H1 (cell line): Measurements from ENCODE around the gene ITGB5. TPM values are rescaled to one million over a fixed set of nuclear protein-coding genes. Genes with fewer than 3 reads are reported as not detected.
A peak's percentile ranks its signal among the peaks of the same experiment; 100 is the strongest.

Experiments used
- CTBP2 ChIP-seq: IDR thresholded peaks from 2 replicates; pipeline ENCODE4 v1.7.0; 2011; ENCODE audit warnings: borderline replicate concordance, mild to moderate bottlenecking, moderate library complexity, mixed read lengths, low read length; ENCODE audit not compliant: insufficient read depth, insufficient read length
- EGR1 ChIP-seq: IDR thresholded peaks from 2 replicates; pipeline ENCODE4 v1.6.1; 2011; ENCODE audit warnings: low read depth, low read length, borderline replicate concordance
- EP300 ChIP-seq, 2 experiments: IDR thresholded peaks; 1 replicate in 1 of 2; 2 replicates in 1 of 2; pipeline ENCODE4 v1.6.1; 2011 to 2012; ENCODE audit warnings: low read depth in 2 of 2, low read length in 2 of 2, mild to moderate bottlenecking in 2 of 2, borderline replicate concordance in 1 of 2, inconsistent platforms in 1 of 2, moderate library complexity in 1 of 2
- FOSL1 ChIP-seq: IDR thresholded peaks from 2 replicates; pipeline ENCODE4 v1.6.1; 2011; ENCODE audit warnings: mild to moderate bottlenecking, low read depth, low read length, moderate library complexity; ENCODE audit not compliant: insufficient read depth
- JUND ChIP-seq: IDR thresholded peaks from 2 replicates; pipeline ENCODE4 v1.6.1; 2011; ENCODE audit warnings: mild to moderate bottlenecking, improper control_type of control experiment, low read length
- MAX ChIP-seq: IDR thresholded peaks from 2 replicates; pipeline ENCODE4 v1.6.1; 2012; ENCODE audit warnings: inconsistent platforms
- SIN3A ChIP-seq, 2 experiments: IDR thresholded peaks in 1 of 2; conservative IDR thresholded peaks in 1 of 2; 2 replicates each; pipeline ENCODE4 v1.6.1; 2011 to 2012; ENCODE audit warnings: low read length in 2 of 2, improper control_type of control experiment in 1 of 2, low read depth in 1 of 2, mild to moderate bottlenecking in 1 of 2
- TEAD4 ChIP-seq: IDR thresholded peaks from 2 replicates; pipeline ENCODE4 v1.6.1; 2012; ENCODE audit warnings: low read depth, low read length, inconsistent platforms, mixed read lengths
- USF2 ChIP-seq: IDR thresholded peaks from 2 replicates; pipeline ENCODE4 v1.6.1; 2011; ENCODE audit warnings: low read length, improper control_type of control experiment
- polyA plus RNA-seq, 7 experiments: library from polyadenylated mRNA; depleted of rRNA in 3 of 7; stranded (reverse) in 5 of 7; unstranded in 2 of 7; fragments of >200 nt in 5 of 7; fragments of 200-250 nt in 2 of 7; gene quantifications; 1 replicate in 5 of 7; 2 replicates in 1 of 7; 4 replicates in 1 of 7; pipeline versions ENCODE4 v1.2.1 to v1.2.3, GENCODE V29; 2011 to 2013; ENCODE audit warnings: missing spikeins in 2 of 7, mixed read lengths in 2 of 7
- total RNA-seq: library from RNA; stranded (reverse); fragmentation: NEBNext Ultra II Directional; extraction: Animal tissue kit (Norgen Biotek cat#: 25700); gene quantifications from 2 replicates; pipeline ENCODE4 v1.2.1, GENCODE V29; 2021

ITGB5 gene
- total and polyA plus RNA-seq, 2 of the 8 experiments (the other 6 are each of a cell fraction or from before 2014, with no cell fraction given), result 101 to 268 TPM

DNA sequence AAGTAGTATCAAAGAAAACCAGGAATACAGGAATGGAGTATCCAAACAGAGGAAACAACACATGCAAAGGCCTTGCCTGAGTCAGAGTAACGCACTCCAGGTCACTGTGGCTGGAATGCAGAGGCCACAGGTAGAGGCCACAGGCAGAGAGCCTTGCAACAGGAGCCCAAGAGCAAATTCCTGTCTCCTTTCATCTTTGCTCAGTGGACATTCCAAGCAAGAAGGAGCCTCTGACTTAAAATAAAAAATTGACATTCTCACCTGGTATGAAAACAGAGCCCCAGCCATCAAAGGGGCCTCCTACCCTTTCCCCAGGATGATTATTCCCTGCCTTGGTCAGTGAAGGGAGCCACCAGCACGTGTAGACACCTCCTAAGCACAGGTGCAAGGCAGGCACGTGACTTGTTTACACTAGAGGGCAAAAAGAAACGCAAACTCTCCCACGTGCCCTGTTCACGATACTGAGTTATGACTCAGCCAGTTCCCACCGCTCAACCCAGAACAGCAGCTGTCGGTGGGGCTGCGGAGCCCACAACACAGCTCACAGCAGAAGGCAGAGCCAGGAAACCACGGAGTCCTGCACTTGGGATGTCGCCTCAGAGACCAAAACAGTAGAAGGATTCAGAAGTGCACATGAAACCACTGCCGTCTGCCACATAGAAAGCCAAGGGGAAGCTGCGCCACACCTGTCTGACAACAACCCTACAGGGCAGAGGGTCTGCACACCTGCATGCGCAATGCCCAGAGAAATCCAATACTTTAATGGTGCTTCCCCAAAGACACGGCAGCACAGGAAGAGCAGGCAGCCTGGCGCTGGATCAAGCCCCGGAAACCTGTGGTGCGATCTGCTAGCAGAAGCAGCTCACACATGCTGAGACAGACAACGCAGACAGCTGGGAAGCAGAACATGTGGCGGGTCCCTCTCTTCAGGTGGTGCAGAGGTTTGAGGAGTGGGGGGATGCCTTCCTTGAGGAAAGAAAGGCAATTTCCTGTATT lies 52.1 kb downstream of the ITGB5 start (continued):
- TF ChIP-seq SIN3A (conservative IDR thresholded peaks at IDR 0.05 in 1 of 2, IDR thresholded peaks at IDR 0.05 in 1 of 2; ENCODE audit: low read depth in 1 of 2, low read length in 2 of 2), result peak in 1 of 2 experiments; percentile 49; a peak in 1 of 4 replicates
- TF ChIP-seq USF2, result peak; percentile 53
- TF ChIP-seq EP300 (IDR thresholded peaks at IDR 0.05; ENCODE audit: borderline replicate concordance in 1 of 2, low read depth in 2 of 2, low read length in 2 of 2), result no peak
- TF ChIP-seq EGR1, result peak; percentile 76
- TF ChIP-seq FOSL1, result no peak
- TF ChIP-seq MAX, result peak; percentile 69
- TF ChIP-seq TEAD4, result peak; percentile 96
- peak; percentile 59 for TF ChIP-seq CTBP2
- TF ChIP-seq JUND, result peak; percentile 22; the same call in 1 of the 2 replicates
